Glutamatergic neuron (in vitro differentiated cells): ENCODE data around the gene TBC1D22A. TPM values are rescaled to one million over a fixed set of nuclear protein-coding genes. Genes with fewer than 3 reads are reported as not detected.

Source experiments
- DNase-seq: peaks from one replicate; pipeline ENCODE4 v3.0.0; 2022
- H3K27ac Mint-ChIP-seq: one replicate; pipeline ENCODE4 v1.8.0; 2020; ENCODE audit warnings: mild to moderate bottlenecking, mixed read lengths, inconsistent platforms; ENCODE audit not compliant: unreplicated experiment
- H3K27me3 Mint-ChIP-seq: one replicate; pipeline ENCODE4 v1.8.0; 2020; ENCODE audit warnings: mild to moderate bottlenecking, moderate library complexity, mixed read lengths, inconsistent platforms; ENCODE audit not compliant: unreplicated experiment
- H3K36me3 Mint-ChIP-seq: one replicate; pipeline ENCODE4 v1.8.0; 2020; ENCODE audit warnings: mild to moderate bottlenecking, mixed read lengths, inconsistent platforms; ENCODE audit not compliant: unreplicated experiment
- H3K4me1 Mint-ChIP-seq: one replicate; pipeline ENCODE4 v1.8.0; 2020; ENCODE audit warnings: mild to moderate bottlenecking, low read depth, mixed read lengths, inconsistent platforms; ENCODE audit not compliant: unreplicated experiment
- H3K4me3 Mint-ChIP-seq: one replicate; pipeline ENCODE4 v1.8.0; 2020; ENCODE audit warnings: mild to moderate bottlenecking, mixed read lengths, inconsistent platforms; ENCODE audit not compliant: unreplicated experiment
- H3K9me3 Mint-ChIP-seq: one replicate; pipeline ENCODE4 v1.8.0; 2020; ENCODE audit warnings: mild to moderate bottlenecking, moderate library complexity, mixed read lengths, inconsistent platforms; ENCODE audit not compliant: unreplicated experiment
- total RNA-seq: library from RNA; stranded (reverse); fragmentation: NEBNext Ultra II Directional; extraction: Animal tissue kit (Norgen Biotek cat#: 25700); gene quantifications from one replicate; pipeline ENCODE4 v1.2.1, GENCODE V29; 2021; ENCODE audit not compliant: unreplicated experiment
- TF ChIP-seq, protein P1 (sequence below): fragments of 200-600 bp; sonication (generic); IDR thresholded peaks from one replicate; pipeline ENCODE4 v1.5.0; 2021; ENCODE audit not compliant: partially characterized antibody, unreplicated experiment

TBC1D22A gene
- total RNA-seq, 1 donor from 2014 or later = 23.0 TPM

- TF ChIP-seq, protein P1, sequence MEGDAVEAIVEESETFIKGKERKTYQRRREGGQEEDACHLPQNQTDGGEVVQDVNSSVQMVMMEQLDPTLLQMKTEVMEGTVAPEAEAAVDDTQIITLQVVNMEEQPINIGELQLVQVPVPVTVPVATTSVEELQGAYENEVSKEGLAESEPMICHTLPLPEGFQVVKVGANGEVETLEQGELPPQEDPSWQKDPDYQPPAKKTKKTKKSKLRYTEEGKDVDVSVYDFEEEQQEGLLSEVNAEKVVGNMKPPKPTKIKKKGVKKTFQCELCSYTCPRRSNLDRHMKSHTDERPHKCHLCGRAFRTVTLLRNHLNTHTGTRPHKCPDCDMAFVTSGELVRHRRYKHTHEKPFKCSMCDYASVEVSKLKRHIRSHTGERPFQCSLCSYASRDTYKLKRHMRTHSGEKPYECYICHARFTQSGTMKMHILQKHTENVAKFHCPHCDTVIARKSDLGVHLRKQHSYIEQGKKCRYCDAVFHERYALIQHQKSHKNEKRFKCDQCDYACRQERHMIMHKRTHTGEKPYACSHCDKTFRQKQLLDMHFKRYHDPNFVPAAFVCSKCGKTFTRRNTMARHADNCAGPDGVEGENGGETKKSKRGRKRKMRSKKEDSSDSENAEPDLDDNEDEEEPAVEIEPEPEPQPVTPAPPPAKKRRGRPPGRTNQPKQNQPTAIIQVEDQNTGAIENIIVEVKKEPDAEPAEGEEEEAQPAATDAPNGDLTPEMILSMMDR = no peak
- no peaks in the 10 kb centered on the region for H3K36me3 Mint-ChIP-seq
- peaks cover 19% of the 10 kb centered on the region for H3K4me1 Mint-ChIP-seq
- peaks cover 11% of the 10 kb centered on the region for H3K9me3 Mint-ChIP-seq
- no peak for DNase-seq
- H3K4me3 Mint-ChIP-seq = peak overlapping the region; percentile 5
- H3K27me3 Mint-ChIP-seq = peaks cover 11% of the 10 kb centered on the region
- peak overlapping the region; percentile 8 for H3K27ac Mint-ChIP-seq
Observed at GRCh38 chr22:47053726-47054141, 291.3 kb downstream of the TBC1D22A start.

DNA sequence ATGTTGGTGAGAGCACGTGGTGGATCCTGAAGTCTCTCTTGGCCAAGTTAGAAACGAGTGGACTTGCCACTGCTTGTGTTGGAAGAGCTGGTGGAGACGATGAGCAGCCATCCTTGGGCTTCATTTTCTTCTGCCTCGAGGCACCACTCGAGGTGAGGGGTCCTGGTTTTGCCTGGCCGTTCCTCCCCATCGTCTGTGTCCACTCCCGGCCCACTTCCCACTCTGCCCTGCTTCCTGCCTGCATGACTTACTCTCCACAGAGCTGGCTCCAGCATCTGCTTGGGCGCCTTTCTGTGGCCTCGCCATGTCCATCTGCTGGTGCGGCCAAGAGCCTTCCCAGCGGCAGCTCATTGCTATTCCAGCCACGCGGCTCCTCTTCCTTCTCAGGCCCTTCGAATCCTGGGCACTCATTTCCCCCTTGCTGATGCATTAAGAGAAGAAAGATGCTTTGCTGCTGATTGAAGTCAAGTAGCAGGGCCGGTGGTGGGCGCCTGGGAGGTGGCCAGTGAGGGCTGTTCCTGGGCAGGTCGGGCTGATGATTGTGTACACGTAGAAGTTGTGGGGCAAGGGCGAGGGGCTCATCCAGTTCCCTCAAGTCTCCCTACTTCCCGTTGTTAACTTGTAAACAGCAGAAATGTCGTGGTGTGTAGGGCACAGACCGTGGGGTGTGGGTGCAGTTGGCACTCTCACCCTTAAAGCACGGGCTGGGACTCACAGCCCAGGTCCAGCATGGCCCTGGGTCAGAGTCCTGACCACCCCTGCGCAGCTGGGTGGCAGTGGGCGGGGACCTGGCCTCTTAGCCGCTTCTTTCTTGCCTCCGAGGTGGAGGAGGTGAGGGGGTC lies 292.0 kb downstream of the TBC1D22A start:
- DNase-seq = no peak
- TF ChIP-seq, protein P1 = no peak
- H3K27me3 Mint-ChIP-seq = peaks cover 11% of the 10 kb centered on the region
- H3K4me1 Mint-ChIP-seq = peaks cover 21% of the 10 kb centered on the region
- H3K27ac Mint-ChIP-seq = no peak overlapping the region
- H3K9me3 Mint-ChIP-seq = peaks cover 11% of the 10 kb centered on the region
- no peak overlapping the region for H3K4me3 Mint-ChIP-seq
- no peaks in the 10 kb centered on the region for H3K36me3 Mint-ChIP-seq

- Mint-ChIP-seq H3K36me3 (no peaks in the 10 kb centered on the region), H3K4me1 (peaks cover 23% of the 10 kb centered on the region), H3K27me3 (peaks cover 11% of the 10 kb centered on the region), H3K9me3 (peaks cover 8% of the 10 kb centered on the region), H3K27ac (no peak overlapping the region), H3K4me3 (no peak overlapping the region)
- DNase-seq = no peak
- TF ChIP-seq, protein P1 = no peak
Observed at GRCh38 chr22:47055073-47055355, 292.6 kb downstream of the TBC1D22A start.

DNA sequence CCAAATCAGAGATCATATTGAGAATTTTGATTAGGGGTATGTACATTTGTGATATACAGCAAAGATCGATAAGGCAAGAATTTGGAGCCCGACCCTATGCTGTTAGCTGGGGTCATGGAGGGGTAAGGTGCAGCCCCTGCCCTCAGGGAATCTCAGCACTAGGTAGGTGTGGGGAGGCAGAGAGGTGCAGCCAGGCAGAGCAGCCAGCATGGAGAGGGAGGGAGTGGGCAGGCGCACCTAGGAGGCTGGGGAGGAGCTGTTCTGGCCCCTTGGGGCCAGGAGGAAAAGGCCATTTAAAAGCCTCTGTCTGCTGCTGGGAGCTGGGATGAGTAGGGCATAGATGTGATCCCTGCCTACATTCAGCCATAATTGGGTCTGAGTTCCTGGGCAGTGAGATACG lies 293.0 kb downstream of the TBC1D22A start:
- Mint-ChIP-seq H3K4me1 (peaks cover 20% of the 10 kb centered on the region), H3K27ac (no peak overlapping the region), H3K36me3 (no peaks in the 10 kb centered on the region), H3K4me3 (no peak overlapping the region), H3K27me3 (peaks cover 11% of the 10 kb centered on the region), H3K9me3 (peaks cover 11% of the 10 kb centered on the region)
- DNase-seq = no peak
- TF ChIP-seq, protein P1 = no peak

DNA sequence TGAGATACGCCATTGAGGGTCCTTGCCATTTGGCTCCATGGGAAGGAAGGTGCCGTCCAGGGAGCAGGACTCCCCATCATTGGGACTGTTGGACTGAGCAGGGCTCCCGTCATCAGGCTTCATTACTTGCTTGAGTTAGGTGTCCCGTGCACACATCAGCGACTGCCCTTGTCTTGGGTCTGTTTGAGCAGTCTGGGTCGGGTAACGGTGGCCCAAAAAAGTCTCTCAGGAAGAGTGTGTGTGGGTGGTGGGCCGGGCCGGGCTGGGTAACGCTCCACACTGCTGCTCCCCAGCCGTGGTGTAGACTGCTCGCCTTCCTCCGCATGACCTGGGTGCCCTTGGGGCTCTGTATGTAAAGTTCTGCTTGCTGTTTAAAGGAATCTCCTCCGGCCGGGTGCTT lies 293.5 kb downstream of the TBC1D22A start:
- TF ChIP-seq, protein P1 = no peak
- Mint-ChIP-seq H3K36me3 (no peaks in the 10 kb centered on the region), H3K4me1 (peaks cover 20% of the 10 kb centered on the region), H3K9me3 (peaks cover 13% of the 10 kb centered on the region), H3K27me3 (peaks cover 11% of the 10 kb centered on the region), H3K4me3 (no peak overlapping the region), H3K27ac (no peak overlapping the region)
- DNase-seq = no peak
